SJSA1 (cell line): ENCODE measurements around the gene MTMR12. TPM values are rescaled to one million over a fixed set of nuclear protein-coding genes. Genes with fewer than 3 reads are reported as not detected.
"Not testable (repeated sequence)": the region's sequence is repeated elsewhere in the genome, so short reads cannot be mapped to it uniquely, and the experiment has no call there.

Experiments
- DNase-seq, 2 experiments: peaks; one replicate each; pipeline ENCODE4 v3.0.0-alpha.2; 2015 to 2020; ENCODE audit warnings: low spot score in 2 of 2, low read depth in 1 of 2
- H3K27ac ChIP-seq: fragments of 250-450 bp; sonication (Bioruptor Pico); 2 replicates; pipeline ENCODE4 v1.5.1; 2020; ENCODE audit warnings: mild to moderate bottlenecking, moderate library complexity
- H3K27me3 ChIP-seq: fragments of 250-450 bp; sonication (Bioruptor Pico); replicated peaks from 2 replicates; pipeline ENCODE4 v1.5.1; 2020; ENCODE audit warnings: mild to moderate bottlenecking, moderate library complexity
- H3K36me3 ChIP-seq: fragments of 250-450 bp; sonication (Bioruptor Pico); 2 replicates; pipeline ENCODE4 v1.5.1; 2020; ENCODE audit warnings: mild to moderate bottlenecking
- H3K4me1 ChIP-seq: fragments of 250-450 bp; sonication (Bioruptor Pico); replicated peaks from 2 replicates; pipeline ENCODE4 v1.6.1; 2021; ENCODE audit warnings: mild to moderate bottlenecking
- H3K4me3 ChIP-seq: fragments of 250-450 bp; sonication (Bioruptor Pico); 2 replicates; pipeline ENCODE4 v1.5.1; 2020; ENCODE audit warnings: mild to moderate bottlenecking
- H3K9me3 ChIP-seq: fragments of 250-450 bp; sonication (Bioruptor Pico); replicated peaks from 2 replicates; pipeline ENCODE4 v1.5.1; 2020; ENCODE audit warnings: mild to moderate bottlenecking
- total RNA-seq: library from RNA; depleted of rRNA; stranded (reverse); fragments of >200 nt; shearing (Covaris generic); gene quantifications from 2 replicates; pipeline ENCODE4 v1.2.3, GENCODE V29; 2014

Gene MTMR12
- total RNA-seq, 1 experiment from 2014 or later, result 5.4 TPM

DNA sequence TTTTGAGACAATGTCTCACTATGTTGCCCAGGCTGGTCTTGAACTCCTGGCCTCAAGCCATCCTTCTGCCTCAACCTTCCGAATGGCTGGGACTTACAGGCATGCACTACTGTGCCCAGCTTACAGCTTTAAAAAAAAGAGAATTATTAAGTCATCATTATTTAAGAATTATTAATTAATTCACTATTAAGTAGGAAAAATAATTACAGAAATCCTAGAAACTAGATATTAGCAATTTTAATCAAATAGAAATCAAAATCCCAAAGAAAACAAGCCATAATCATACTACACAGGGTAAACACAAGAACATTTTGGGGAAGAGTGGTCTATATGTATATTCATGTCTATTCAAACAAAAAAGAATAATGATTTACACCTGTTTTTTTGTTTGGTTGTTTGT is 19.6 kb upstream of the MTMR12 start:
- H3K27me3 ChIP-seq, result no peaks in the 10 kb centered on the region
- no peaks in the 10 kb centered on the region for H3K9me3 ChIP-seq
- no peak for DNase-seq
- H3K4me3 ChIP-seq, result no peak overlapping the region
- no peaks in the 10 kb centered on the region for H3K4me1 ChIP-seq
- H3K36me3 ChIP-seq, result no peaks in the 10 kb centered on the region
- H3K27ac ChIP-seq, result no peak overlapping the region

DNA sequence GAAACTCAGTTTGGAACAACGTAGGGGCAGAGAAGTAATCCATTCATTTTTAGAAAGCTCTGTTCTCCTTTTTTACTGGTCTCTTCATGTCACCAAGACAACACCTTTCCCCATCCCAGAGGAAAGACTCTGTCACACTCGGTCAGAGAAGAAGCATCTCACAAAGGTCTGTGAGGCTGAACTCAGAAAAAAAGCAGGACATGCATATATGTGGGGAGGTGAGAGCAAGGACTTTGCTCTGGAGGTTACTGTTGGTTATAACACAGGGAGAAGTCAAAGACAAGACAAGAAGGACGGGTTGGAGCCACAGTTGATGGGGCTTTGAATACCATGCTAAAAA is 19.2 kb upstream of the MTMR12 start:
- Histone ChIP-seq H3K27me3 (no peaks in the 10 kb centered on the region), H3K9me3 (no peaks in the 10 kb centered on the region), H3K4me1 (no peaks in the 10 kb centered on the region), H3K36me3 (no peaks in the 10 kb centered on the region), H3K4me3 (no peak overlapping the region), H3K27ac (no peak overlapping the region)
- DNase-seq, result no peak

DNA sequence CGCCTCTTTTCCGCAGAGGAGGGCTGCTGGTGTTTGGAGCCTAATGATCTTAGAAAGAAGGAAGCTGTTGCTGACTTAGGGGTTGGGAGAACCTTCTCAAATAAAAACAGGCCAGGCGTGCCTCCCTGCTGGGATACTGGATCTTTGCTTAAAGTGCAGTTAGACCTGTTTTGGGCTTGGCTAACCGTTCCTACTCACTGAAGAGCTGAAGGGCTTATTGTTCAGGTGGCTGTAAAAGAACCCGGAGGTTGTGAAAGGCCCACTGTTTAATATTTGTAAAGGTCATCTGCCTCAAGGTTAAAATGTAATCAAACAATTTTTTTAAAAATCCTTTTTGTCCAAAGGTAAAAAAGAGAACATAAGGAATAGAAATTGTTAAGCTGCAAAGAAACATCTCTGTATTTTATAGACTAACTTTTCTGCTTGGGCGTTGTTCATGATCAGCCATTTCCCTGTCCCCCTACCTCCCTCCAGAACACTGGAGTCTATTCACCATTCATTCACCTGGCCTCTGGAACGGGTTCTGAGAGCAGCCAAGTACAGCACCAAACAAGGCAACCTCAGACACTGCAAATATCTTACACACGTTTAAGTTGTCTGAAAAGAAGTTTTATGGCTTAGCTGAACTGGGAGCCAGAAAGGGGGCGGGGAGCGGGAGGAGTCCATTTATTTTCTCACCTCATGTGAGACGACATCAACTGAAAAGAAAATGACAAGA is 18.6 kb upstream of the MTMR12 start:
- Histone ChIP-seq H3K4me3 (no peak overlapping the region), H3K36me3 (no peaks in the 10 kb centered on the region), H3K27ac (no peak overlapping the region), H3K4me1 (no peaks in the 10 kb centered on the region), H3K27me3 (no peaks in the 10 kb centered on the region), H3K9me3 (no peaks in the 10 kb centered on the region)
- no peak for DNase-seq

DNA sequence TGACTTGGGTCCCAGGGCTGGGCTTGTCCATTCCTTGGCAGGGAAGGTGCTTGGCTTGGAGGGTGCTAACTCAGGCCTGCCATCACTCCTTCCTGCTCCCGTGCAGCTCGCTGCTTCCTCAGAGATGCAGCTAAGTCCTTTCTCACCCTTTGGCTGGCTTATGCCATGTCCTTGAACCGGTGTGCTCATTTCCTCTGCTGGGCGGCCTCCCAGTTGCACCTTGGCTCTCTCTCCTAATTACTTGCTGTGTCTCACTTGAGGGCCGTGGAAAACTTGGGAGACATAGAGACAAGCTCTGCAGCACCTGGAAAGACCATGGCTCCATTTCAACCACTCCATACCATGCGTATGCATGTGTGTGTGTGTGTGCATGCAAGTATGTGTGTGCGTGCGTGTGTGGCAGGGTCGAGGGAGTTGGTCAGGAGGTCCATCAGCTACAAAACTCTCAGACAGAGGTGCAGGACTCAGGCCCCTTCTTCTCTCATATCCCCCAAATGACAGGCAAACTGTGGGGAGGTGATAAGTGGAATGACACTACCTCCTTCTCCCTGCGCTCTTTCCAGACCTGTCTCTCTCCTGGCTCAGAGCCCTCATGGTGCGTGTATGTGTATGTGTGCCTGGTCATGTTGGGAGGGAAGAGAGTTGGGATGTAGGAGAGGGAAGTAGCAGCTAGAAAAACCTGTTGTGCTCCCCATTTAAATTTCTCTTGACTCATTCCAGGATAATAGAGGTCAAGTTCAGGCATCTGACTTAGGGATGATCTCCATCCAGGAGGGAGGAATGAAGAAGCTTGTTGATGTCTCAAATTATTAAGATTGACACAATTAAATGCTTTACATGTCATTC is 17.6 kb upstream of the MTMR12 start:
- no peaks in the 10 kb centered on the region for H3K9me3 ChIP-seq
- H3K36me3 ChIP-seq, result no peaks in the 10 kb centered on the region
- DNase-seq, result no peak
- no peak overlapping the region for H3K4me3 ChIP-seq
- H3K27ac ChIP-seq, result no peak overlapping the region
- H3K27me3 ChIP-seq, result no peaks in the 10 kb centered on the region
- no peaks in the 10 kb centered on the region for H3K4me1 ChIP-seq

DNA sequence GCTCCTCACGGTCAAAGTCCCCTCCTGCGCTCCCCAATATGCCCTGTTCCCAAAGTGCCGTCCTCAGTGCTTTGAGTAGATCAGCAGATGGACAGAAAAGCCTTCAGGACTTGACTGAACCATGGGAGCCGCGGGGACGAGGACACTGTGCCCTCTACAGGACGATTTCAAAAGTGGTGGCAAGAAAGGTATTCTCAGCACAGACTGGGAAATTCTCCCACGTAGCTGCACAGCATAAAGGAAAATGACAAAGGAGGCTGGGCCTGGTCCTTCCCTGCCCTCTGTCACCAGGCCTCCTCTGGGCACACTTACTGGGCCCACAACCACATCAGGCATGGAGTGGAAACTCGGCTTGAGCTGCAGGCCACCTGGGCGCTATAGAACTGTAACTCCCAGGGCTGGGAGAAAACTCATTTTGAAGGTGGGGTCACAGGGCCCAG is 16.7 kb upstream of the MTMR12 start:
- H3K36me3 ChIP-seq, result no peaks in the 10 kb centered on the region
- H3K4me3 ChIP-seq, result no peak overlapping the region
- no peak overlapping the region for H3K27ac ChIP-seq
- H3K4me1 ChIP-seq, result no peaks in the 10 kb centered on the region
- peak in 1 of 2 experiments; percentile 7 for DNase-seq
- H3K27me3 ChIP-seq, result no peaks in the 10 kb centered on the region
- H3K9me3 ChIP-seq, result no peaks in the 10 kb centered on the region

DNA sequence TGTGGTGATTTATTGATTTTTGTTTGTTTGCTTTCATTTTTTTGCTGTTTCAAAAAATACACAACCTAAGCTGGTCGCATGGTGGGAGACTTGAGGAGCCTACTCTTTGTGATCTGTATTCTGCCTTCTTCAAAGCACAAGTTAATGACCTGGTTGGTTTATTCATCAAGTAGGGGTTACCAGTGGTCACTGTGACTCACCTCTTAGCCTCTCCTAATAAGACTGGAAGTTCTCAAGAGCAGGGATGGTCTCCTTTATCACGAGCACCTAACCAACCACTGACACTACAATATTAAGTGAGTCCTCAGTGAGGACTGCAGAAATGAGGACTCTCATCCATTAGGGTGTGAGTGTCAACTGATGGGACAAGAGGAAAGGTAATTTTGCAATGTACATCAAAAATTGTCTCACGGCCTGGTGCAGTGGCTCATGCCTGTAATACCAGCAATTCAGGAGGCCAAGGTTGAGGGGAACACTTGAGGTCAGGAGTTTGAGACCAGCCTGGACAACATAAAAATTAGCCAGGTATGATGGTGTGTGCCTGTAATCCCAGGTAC is 13.6 kb upstream of the MTMR12 start:
- H3K36me3 ChIP-seq, result no peaks in the 10 kb centered on the region
- H3K4me1 ChIP-seq, result no peaks in the 10 kb centered on the region
- no peak overlapping the region for H3K4me3 ChIP-seq
- H3K9me3 ChIP-seq, result no peaks in the 10 kb centered on the region
- H3K27me3 ChIP-seq, result no peaks in the 10 kb centered on the region
- no peak for DNase-seq
- no peak overlapping the region for H3K27ac ChIP-seq

DNA sequence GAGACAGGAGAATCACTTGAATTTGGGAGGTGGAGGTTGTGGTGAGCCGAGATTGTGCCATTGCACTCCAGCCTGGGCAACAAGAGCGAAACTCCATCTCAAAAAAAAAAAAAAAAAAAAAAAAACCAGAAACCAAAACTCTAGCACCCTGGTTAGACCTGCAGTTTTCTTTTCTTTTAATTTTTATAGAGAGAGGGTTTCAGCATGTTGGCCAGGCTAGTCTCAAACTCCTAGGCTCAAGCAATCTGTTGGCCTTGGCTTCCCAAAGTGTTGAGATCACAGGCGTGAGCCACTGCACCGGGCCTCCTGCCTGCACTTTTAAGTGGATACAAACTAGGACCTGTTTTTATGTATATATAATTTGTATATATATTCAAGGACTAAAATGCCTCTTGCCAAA is 12.9 kb upstream of the MTMR12 start:
- no peak for DNase-seq
- no peak overlapping the region for H3K4me3 ChIP-seq
- no peaks in the 10 kb centered on the region for H3K9me3 ChIP-seq
- no peaks in the 10 kb centered on the region for H3K27me3 ChIP-seq
- no peaks in the 10 kb centered on the region for H3K36me3 ChIP-seq
- H3K27ac ChIP-seq, result no peak overlapping the region
- H3K4me1 ChIP-seq, result no peaks in the 10 kb centered on the region

DNA sequence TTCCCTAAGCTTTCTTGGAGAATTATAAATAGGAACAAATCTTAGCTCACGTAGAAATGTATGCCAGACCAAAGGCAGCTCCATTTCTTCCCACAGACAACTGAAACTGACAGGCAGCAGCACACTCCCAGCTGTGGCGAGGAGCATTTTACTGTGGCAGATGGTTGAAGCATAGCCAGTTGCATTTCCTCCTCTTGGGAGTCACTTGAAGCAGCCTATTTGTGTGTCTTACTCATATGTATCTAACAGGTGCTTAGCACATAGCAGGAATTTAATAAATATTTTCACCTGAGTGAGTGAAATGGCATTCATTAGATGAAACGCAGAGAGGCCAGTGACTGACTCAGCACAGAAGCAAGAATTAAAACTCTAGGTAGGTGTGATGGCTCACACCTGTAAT is 12.3 kb upstream of the MTMR12 start:
- no peak for DNase-seq
- Histone ChIP-seq H3K4me3 (no peak overlapping the region), H3K27ac (no peak overlapping the region)

DNA sequence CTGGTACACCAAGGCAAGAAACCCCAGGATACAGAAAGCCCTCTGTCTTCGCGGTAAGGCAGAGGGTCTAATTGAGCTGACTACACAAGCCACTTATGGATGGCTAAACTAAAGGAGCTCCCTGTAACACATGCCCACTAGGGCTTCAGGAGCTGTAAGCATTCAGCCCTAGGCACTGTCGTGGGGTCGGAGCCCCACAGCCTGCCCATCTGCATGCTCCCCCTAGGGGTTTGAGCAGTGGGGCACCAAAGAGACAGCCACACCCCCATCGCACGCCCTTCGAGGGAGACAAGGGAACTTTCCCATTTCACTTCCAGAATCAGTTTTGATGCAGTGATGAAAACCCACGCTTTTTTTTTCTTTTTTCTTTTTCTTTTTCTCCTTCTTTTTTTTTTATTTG is 11.0 kb upstream of the MTMR12 start:
- Histone ChIP-seq H3K4me1 (no peaks in the 10 kb centered on the region), H3K27ac (no peak overlapping the region), H3K9me3 (no peaks in the 10 kb centered on the region), H3K36me3 (no peaks in the 10 kb centered on the region), H3K27me3 (no peaks in the 10 kb centered on the region), H3K4me3 (no peak overlapping the region)
- DNase-seq, result no peak

More for the DNA sequence above, 12.3 kb upstream of the MTMR12 start:
- no peaks in the 10 kb centered on the region for H3K36me3 ChIP-seq
- H3K27me3 ChIP-seq, result no peaks in the 10 kb centered on the region
- H3K9me3 ChIP-seq, result no peaks in the 10 kb centered on the region
- no peaks in the 10 kb centered on the region for H3K4me1 ChIP-seq

DNA sequence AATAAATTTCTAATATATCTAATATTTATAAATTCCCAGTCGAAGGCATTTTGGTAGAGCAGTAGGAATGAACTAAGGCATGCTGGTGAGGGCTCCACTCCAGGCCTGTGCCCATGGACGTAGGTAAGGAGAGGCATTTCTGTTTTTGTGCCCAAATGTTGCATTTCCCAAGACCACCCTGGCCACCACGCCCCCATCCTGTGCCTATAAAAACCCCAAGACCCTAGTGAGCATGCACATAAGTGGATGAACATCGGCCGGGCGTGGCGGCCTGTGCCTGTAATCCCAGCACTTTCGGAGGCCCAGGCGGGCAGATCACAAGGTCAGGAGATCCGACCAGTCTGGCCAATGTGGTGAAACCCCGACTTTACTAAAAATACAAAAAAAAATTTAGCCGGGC is 10.1 kb upstream of the MTMR12 start:
- DNase-seq, result no peak
- Histone ChIP-seq H3K4me1 (no peaks in the 10 kb centered on the region), H3K27ac (no peak overlapping the region), H3K9me3 (no peaks in the 10 kb centered on the region), H3K36me3 (no peaks in the 10 kb centered on the region), H3K27me3 (no peaks in the 10 kb centered on the region), H3K4me3 (no peak overlapping the region)

DNA sequence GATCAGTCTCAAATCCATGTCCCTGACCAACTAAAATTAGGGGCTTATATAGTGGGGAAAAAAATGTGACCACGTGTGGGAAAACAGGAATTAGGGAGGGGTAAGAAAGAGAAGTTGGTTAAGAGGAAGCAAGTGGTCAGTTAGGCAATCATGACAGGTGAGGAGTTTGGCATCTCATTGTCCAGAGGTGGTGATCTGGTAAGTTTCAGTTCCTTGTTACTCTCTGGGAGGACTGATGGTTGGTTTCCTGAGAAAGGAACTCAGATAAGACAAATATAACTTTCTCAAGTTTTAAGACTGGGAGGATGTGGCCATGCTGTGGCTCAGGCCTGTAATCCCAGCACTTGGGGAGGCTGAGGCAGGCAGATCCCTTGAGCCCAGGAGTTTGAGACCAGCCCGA is 9.0 kb upstream of the MTMR12 start:
- DNase-seq, H3K36me3 ChIP-seq, H3K27me3 ChIP-seq, H3K4me3 ChIP-seq, H3K4me1 ChIP-seq, H3K27ac ChIP-seq, H3K9me3 ChIP-seq: not testable (repeated sequence)

DNA sequence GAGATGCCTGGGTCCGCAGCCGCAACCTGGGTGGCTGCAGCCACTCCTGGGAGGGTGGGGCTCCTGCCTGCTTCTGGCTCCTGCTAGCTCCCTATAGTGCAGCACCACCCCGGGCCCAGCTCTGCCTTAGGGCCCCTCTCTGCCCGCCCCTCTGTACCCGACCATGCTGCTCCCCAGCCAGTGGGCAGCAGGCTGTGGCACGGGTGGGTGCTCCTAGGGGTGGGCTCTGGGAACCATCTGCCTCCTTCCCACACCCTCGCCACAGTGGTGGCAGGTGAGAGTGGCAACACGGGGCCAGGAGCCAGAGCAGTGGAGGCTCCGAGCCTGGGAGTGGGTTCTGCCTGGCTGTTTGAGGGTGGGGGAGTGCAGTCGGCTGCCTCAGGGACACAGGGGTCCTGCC is 7.8 kb upstream of the MTMR12 start:
- H3K27me3 ChIP-seq, result no peaks in the 10 kb centered on the region

DNA sequence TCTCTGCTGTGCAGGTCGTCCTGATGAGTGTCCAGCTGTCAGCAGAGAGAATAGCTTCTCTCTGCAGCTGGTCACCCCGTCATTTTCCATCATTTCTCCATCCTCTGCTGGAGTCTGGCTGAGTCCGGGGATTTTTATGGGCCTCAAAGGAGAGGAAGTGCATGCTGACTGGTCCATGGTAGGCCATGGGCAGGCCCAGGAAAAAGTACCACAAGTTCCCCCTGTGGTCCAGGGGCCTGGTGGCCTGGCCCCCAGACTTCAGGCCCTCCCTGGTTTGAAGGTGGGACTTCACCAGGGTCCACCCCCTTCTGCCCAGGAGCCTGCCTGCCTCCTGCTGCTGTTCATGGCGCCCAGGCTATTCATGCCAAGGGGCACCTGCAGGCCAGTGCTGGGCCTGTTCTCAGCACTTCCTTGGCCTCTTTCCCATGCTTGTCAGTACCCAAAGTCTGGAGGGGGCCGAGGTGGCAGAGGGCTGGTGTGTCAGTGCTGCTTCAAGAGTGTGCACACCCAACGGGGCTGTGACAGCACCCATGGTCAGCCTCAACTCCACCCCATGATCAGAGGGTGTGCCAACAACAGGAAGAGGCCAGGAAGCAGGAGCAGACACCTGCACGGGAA is 7.3 kb upstream of the MTMR12 start:
- Histone ChIP-seq H3K27ac (no peak overlapping the region), H3K27me3 (no peaks in the 10 kb centered on the region), H3K4me1 (no peaks in the 10 kb centered on the region), H3K4me3 (no peak overlapping the region), H3K36me3 (no peaks in the 10 kb centered on the region), H3K9me3 (no peaks in the 10 kb centered on the region)
- DNase-seq, result no peak

More for the DNA sequence above, 7.8 kb upstream of the MTMR12 start:
- no peaks in the 10 kb centered on the region for H3K36me3 ChIP-seq
- no peaks in the 10 kb centered on the region for H3K4me1 ChIP-seq
- no peaks in the 10 kb centered on the region for H3K9me3 ChIP-seq
- H3K27ac ChIP-seq, result no peak overlapping the region
- H3K4me3 ChIP-seq, result no peak overlapping the region
- DNase-seq, result no peak

DNA sequence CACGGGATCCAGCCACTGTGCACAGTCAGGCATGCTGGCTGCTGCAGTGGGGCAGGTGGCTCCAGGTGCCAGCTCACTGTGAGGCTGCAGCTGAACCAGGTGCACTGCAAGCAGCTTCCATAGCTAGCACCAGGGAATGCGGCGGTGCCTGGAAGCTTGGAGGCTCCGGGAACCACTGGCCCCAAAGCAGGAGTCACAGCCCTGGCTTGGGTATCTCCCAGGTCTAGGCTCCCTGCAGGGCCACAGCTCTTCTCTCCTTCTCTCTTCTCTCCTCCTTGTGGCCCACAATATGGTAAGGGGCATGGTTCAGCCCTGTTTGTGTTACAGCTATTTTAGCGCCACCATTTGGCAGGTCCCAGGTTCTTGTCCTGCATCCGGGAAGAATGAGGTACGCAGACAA is 6.7 kb upstream of the MTMR12 start:
- no peak for DNase-seq
- Histone ChIP-seq H3K4me3 (no peak overlapping the region), H3K4me1 (no peaks in the 10 kb centered on the region), H3K27ac (no peak overlapping the region), H3K9me3 (no peaks in the 10 kb centered on the region), H3K36me3 (no peaks in the 10 kb centered on the region), H3K27me3 (no peaks in the 10 kb centered on the region)
